Left cardiac atrium (tissue), 4 donors: ENCODE data around the gene OR6P1. TPM values are rescaled to one million over a fixed set of nuclear protein-coding genes. Genes with fewer than 3 reads are reported as not detected.

Experiments used
- ATAC-seq, 2 donors: fragments of 200-7000 bp; cut with Tn5 transposase; one replicate each; pipeline ENCODE4 v1.9.1; 2020; ENCODE audit warnings: mild to moderate bottlenecking in 2 of 2, moderate library complexity in 2 of 2
- DNase-seq: peaks from one replicate; pipeline ENCODE4 v3.0.0-alpha.2; 2020
- intact Hi-C, 2 donors: fragments of 100-400 bp; cut with DNase I; formaldehyde crosslinking; loops; one replicate each; pipeline versions ENCODE4 v1.14.1 to v1.15.1; 2022 to 2023
- total RNA-seq, 2 donors: library from RNA; stranded (reverse); fragmentation: NEBNext Ultra II Directional; extraction: Animal tissue kit (Norgen Biotek cat#: 25700); gene quantifications; one replicate each; pipeline ENCODE4 v1.2.1, GENCODE V29; 2021
- donor health status: DM: no; HTN: yes; CAD: no.
- donor health status: DM: no; HTN: yes; CAD: no; lungs with severe emphysema.
- donor health status: DM: yes; HTN: yes; CAD: no.
- donor health status: Dilated cardiomyopathy.

OR6P1 gene
- total RNA-seq, 2 donors from 2014 or later = not detected

DNA sequence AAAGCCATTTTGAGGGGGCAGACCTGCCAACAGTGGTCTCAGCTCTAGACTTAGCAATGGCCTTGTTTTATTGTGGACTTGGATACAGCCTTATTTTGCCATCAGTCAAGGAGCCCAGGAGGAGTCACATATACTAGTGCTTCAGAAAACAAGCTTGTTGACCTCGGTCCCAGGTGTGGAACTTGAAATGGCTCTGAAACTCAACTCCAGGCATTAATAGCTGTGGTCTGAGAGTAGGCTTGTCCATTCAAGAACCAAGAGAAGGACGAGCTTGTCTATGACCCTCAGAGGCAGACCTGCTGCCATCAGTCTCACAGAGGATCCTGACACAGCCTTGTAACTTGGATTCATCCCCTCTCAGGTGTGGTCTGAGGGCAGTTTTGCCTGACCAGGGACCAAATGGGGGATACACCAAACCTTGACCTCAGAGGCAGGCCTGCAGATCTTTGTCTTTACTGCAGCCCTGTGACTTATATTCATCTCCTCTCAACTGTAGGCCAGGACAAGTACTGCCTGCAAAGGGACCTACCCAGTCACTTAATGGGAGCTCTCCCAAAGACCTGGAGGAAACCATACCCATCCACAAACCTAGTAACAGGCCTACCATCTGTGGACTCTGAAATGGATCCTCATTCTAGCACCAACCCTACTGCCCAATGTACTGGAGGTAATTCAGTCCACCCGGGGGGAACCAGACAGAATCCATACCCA is 49.3 kb downstream of the OR6P1 start:
- intact Hi-C loops = no loop called here
- no peak for DNase-seq
- ATAC-seq = no peak

- DNase-seq (no peak), ATAC-seq (no peak)
- intact Hi-C loops = no loop called here
These were observed 50.4 kb downstream of the OR6P1 start for GRCh38 chr1:158520021-158520420.

GRCh38 chr1:158516966-158517365 is 53.4 kb downstream of the OR6P1 start:
- intact Hi-C loops = no loop called here
- ATAC-seq (no peak), DNase-seq (no peak)

Other genes starting within 250 kb of the OR6P1 start
- gene CD1B, start 239.0 kb downstream of the OR6P1 start, total RNA-seq = not detected
- not detected for gene CD1E, start 216.7 kb downstream of the OR6P1 start, total RNA-seq
- gene OR10T2, start 171.1 kb downstream of the OR6P1 start, total RNA-seq = not detected
- not detected for gene OR10K2, start 144.3 kb downstream of the OR6P1 start, total RNA-seq
- not detected for gene OR10K1, start 108.7 kb downstream of the OR6P1 start, total RNA-seq
- gene OR10R2, start 98.4 kb downstream of the OR6P1 start, total RNA-seq = not detected
- gene OR6Y1, start 16.2 kb downstream of the OR6P1 start, total RNA-seq = not detected
- not detected for gene OR10X1, start 9.3 kb upstream of the OR6P1 start, total RNA-seq
- not detected for gene OR10Z1, start 34.7 kb upstream of the OR6P1 start, total RNA-seq
- gene SPTA1, start 116.1 kb upstream of the OR6P1 start, total RNA-seq = under 1 TPM; 0.03 to 0.15 TPM
- not detected for gene OR6K2, start 130.1 kb upstream of the OR6P1 start, total RNA-seq
- gene OR6K3, start 150.1 kb upstream of the OR6P1 start, total RNA-seq = not detected
- gene OR6K6, start 184.1 kb upstream of the OR6P1 start, total RNA-seq = not detected
- not detected for gene OR6N1, start 201.6 kb upstream of the OR6P1 start, total RNA-seq
- not detected for gene OR6N2, start 210.6 kb upstream of the OR6P1 start, total RNA-seq